Osteoblast (primary cell): ENCODE measurements around the gene UFC1. TPM values are rescaled to one million over a fixed set of nuclear protein-coding genes. Genes with fewer than 3 reads are reported as not detected.
"Not testable (repeated sequence)": the region's sequence is repeated elsewhere in the genome, so short reads cannot be mapped to it uniquely, and the experiment has no call there.

ENCODE experiments used
- DNase-seq: peaks from one replicate; pipeline ENCODE4 v3.0.0; 2011; ENCODE audit warnings: low spot score, mixed read lengths; ENCODE audit not compliant: insufficient read length; ENCODE audit errors: missing footprints
- H2AFZ ChIP-seq: 2 replicates; pipeline ENCODE4 v1.6.0; 2011; ENCODE audit warnings: mild to moderate bottlenecking, low read length
- H3K27ac ChIP-seq: 2 replicates; pipeline ENCODE4 v1.5.1; 2011; ENCODE audit warnings: mild to moderate bottlenecking, low read depth, low read length, moderate library complexity
- H3K27me3 ChIP-seq: 2 replicates; pipeline ENCODE4 v1.6.0; 2012; ENCODE audit warnings: mild to moderate bottlenecking, control low read depth, inconsistent platforms, low read length, moderate library complexity; ENCODE audit not compliant: insufficient read depth
- H3K36me3 ChIP-seq: 2 replicates; pipeline ENCODE4 v1.5.1; 2011; ENCODE audit warnings: mild to moderate bottlenecking, low read length, control low read depth, moderate library complexity; ENCODE audit not compliant: insufficient read depth
- H3K4me1 ChIP-seq: 2 replicates; pipeline ENCODE4 v1.5.1; 2011; ENCODE audit warnings: mild to moderate bottlenecking, low read length, control low read depth, moderate library complexity; ENCODE audit not compliant: insufficient read depth
- H3K4me2 ChIP-seq: 2 replicates; pipeline ENCODE4 v1.6.0; 2011; ENCODE audit warnings: mild to moderate bottlenecking, low read length; ENCODE audit not compliant: insufficient read depth
- H3K4me3 ChIP-seq: fragments of 200-600 bp; sonication (generic); 3 replicates; pipeline ENCODE4 v1.5.1; 2012; ENCODE audit warnings: mild to moderate bottlenecking, low read length, inconsistent platforms; ENCODE audit not compliant: insufficient read depth
- H3K79me2 ChIP-seq: 2 replicates; pipeline ENCODE4 v1.6.0; 2012; ENCODE audit warnings: mild to moderate bottlenecking, low read length, control low read depth, inconsistent platforms; ENCODE audit not compliant: insufficient read depth
- H3K9me3 ChIP-seq: 2 replicates; pipeline ENCODE4 v1.5.1; 2011; ENCODE audit warnings: low read depth, low read length, control low read depth
- H4K20me1 ChIP-seq: 2 replicates; pipeline ENCODE4 v1.6.0; 2012; ENCODE audit warnings: mild to moderate bottlenecking, low read length, control low read depth; ENCODE audit not compliant: insufficient read depth
- total RNA-seq: library from RNA; depleted of rRNA; stranded (reverse); fragments of >200 nt; gene quantifications from 2 replicates; pipeline ENCODE4 v1.2.3, GENCODE V29; 2012
- TF ChIP-seq, protein P1 (sequence below): IDR thresholded peaks from 2 replicates; pipeline ENCODE4 v1.5.1; 2011; ENCODE audit warnings: mild to moderate bottlenecking, low read depth, low read length, moderate library complexity; ENCODE audit errors: extremely low read depth

The UFC1 gene
- total RNA-seq, 1 donor: 95.2 TPM

DNA sequence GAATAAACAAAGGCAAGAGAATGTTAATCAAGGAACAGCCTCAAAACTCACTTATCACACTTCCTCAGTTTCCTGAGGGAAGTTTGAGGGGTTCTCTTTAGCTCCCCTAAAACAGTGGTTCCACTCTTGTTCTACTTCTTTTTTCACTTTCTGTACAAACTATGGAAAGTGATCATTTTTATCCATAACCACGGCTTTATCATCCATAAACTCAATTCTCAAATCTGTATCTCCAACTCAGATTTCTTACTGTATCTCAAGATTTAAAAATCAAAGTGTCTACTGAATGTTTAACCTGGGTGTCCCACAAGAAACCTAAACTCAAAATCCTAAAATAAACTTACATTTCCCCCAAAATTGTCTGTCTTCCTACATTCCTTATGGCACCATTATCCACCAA lies 39.9 kb upstream of the UFC1 start:
- Histone ChIP-seq H3K27ac (peak overlapping the region; percentile 98), H3K4me1 (peaks cover 40% of the 10 kb centered on the region), H3K27me3 (no peaks in the 10 kb centered on the region), H2AFZ (no peak overlapping the region), H4K20me1 (peaks cover 50% of the 10 kb centered on the region), H3K79me2 (peaks cover 92% of the 10 kb centered on the region), H3K4me2 (no peak overlapping the region), H3K4me3 (no peak overlapping the region), H3K36me3 (peaks cover 5% of the 10 kb centered on the region), H3K9me3 (no peaks in the 10 kb centered on the region)
- DNase-seq: no peak
- TF ChIP-seq, protein P1, sequence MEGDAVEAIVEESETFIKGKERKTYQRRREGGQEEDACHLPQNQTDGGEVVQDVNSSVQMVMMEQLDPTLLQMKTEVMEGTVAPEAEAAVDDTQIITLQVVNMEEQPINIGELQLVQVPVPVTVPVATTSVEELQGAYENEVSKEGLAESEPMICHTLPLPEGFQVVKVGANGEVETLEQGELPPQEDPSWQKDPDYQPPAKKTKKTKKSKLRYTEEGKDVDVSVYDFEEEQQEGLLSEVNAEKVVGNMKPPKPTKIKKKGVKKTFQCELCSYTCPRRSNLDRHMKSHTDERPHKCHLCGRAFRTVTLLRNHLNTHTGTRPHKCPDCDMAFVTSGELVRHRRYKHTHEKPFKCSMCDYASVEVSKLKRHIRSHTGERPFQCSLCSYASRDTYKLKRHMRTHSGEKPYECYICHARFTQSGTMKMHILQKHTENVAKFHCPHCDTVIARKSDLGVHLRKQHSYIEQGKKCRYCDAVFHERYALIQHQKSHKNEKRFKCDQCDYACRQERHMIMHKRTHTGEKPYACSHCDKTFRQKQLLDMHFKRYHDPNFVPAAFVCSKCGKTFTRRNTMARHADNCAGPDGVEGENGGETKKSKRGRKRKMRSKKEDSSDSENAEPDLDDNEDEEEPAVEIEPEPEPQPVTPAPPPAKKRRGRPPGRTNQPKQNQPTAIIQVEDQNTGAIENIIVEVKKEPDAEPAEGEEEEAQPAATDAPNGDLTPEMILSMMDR: no peak

DNA sequence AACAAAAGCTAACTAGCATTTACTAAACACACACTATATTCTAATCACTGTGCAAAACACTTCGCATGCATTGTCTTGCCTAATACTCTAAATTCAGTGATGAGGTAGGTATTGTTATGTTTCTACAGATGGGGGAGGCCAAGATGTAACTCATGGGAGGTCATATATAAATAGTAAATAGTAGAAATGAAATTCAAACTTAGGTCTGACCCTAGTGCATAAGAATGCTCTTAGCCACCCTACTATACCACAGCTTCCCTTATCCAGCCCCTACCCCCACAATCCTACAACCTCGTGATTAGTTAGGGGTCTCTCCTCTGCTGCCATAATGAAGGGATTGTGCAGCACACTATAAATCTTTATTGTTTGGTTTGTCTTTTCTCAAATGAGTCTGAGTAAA lies 39.2 kb upstream of the UFC1 start:
- Histone ChIP-seq H3K27me3 (no peaks in the 10 kb centered on the region), H3K9me3 (no peaks in the 10 kb centered on the region), H2AFZ (no peak overlapping the region), H3K79me2 (peaks cover 91% of the 10 kb centered on the region), H3K27ac (peak overlapping the region; percentile 98), H3K4me2 (peak overlapping the region; percentile 27), H3K4me3 (no peak overlapping the region), H3K4me1 (peaks cover 47% of the 10 kb centered on the region), H4K20me1 (peaks cover 45% of the 10 kb centered on the region), H3K36me3 (peaks cover 3% of the 10 kb centered on the region)
- TF ChIP-seq, protein P1: no peak
- DNase-seq: no peak

DNA sequence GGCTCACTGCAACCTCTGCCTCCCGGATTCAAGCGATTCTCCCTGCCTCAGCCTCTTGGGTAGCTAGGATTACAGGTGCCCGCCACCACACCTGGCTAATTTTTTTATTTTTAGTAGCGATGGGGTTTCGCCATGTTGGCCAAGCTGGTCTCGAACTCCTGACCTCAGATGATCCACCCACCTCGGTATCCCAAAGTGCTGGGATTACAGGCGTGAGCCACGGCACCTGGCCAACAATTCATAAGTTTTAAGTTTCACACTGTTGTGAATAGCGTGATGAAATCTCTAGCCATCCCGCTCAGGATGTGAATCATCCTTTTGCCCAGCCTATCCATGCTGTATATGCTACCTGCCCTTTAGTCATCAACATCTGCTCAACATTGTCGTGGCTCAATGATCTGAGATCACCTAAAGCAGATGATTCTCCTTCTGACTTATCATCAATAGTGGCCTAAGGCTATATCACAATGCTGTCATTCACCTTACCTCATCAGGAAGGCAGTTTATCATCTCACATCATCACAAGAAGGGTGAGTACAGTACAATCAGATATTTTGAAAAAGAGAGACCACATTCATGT lies 38.6 kb upstream of the UFC1 start:
- H3K4me1 ChIP-seq: peaks cover 53% of the 10 kb centered on the region
- peaks cover 87% of the 10 kb centered on the region for H3K79me2 ChIP-seq
- H3K27me3 ChIP-seq: no peaks in the 10 kb centered on the region
- H4K20me1 ChIP-seq: peaks cover 42% of the 10 kb centered on the region
- H3K4me3 ChIP-seq: no peak overlapping the region
- H3K4me2 ChIP-seq: peak overlapping the region; percentile 42
- H3K9me3 ChIP-seq: no peaks in the 10 kb centered on the region
- TF ChIP-seq, protein P1: no peak
- H3K36me3 ChIP-seq: peaks cover 6% of the 10 kb centered on the region
- no peak overlapping the region for H2AFZ ChIP-seq
- no peak for DNase-seq
- peak overlapping the region; percentile 98 for H3K27ac ChIP-seq

DNA sequence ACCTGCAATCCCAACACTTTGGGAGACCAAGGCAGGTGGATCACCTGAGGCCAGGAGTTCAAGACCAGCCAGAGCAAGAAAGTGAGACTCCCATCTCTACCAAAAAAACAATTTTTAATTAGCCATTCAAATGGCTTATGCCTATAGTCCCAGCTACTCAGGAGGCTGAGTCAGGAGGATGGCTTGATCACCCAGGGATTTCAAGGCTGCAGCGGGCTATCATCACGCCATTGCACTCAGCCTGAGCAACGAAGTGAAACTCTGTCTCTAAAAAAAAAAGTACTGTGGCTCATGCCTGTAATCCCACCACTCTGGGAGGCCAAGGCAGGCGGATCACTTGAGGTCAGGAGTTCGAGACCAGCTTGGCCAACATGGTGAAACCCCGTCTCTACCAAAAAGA lies 37.8 kb upstream of the UFC1 start:
- H3K4me2 ChIP-seq: peak overlapping the region; percentile 42

More for the DNA sequence above, 37.8 kb upstream of the UFC1 start:
- H3K27me3 ChIP-seq, H2AFZ ChIP-seq, DNase-seq, H3K9me3 ChIP-seq, H3K4me3 ChIP-seq: not testable (repeated sequence)
- Histone ChIP-seq H3K27ac (peak overlapping the region; percentile 98), H3K36me3 (peaks cover 12% of the 10 kb centered on the region), H3K79me2 (peaks cover 87% of the 10 kb centered on the region), H3K4me1 (peaks cover 53% of the 10 kb centered on the region), H4K20me1 (peaks cover 43% of the 10 kb centered on the region)
